HG03175 (cell line): ENCODE data around the gene MRI1.
A peak's percentile ranks its signal among the peaks of the same experiment; 100 is the strongest.
"Not testable (repeated sequence)": the region's sequence is repeated elsewhere in the genome, so short reads cannot be mapped to it uniquely, and the experiment has no call there.

Experiments used
- ATAC-seq: cut with Tn5 transposase; IDR thresholded peaks from one replicate; pipeline ENCODE4 v1.9.1; 2021; ENCODE audit warnings: mild to moderate bottlenecking, moderate library complexity; ENCODE audit not compliant: unreplicated experiment

The MRI1 gene

GRCh38 chr19:13758795-13759194, 5.5 kb upstream of the MRI1 start:
- no peak for ATAC-seq

DNA sequence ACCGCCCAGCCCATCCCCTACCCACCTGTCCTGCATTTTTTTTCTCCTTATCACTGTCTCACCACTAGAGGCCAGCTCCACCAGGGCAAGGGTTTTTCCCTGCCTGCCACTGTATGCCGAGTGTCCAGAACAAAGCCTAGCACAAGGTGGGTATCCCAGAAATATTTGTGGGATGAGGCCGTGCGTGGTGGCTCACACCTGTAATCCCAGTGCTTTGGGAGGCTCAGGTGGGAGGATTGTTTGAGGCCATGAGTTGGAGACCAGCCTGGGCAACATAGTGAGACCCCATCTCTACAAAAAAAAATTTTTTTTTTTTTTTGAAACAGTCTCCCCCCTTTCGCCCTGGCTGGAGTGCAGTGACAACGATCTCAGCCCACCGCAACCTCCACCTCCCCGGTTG, 2.9 kb upstream of the MRI1 start:
- no peak for ATAC-seq

DNA sequence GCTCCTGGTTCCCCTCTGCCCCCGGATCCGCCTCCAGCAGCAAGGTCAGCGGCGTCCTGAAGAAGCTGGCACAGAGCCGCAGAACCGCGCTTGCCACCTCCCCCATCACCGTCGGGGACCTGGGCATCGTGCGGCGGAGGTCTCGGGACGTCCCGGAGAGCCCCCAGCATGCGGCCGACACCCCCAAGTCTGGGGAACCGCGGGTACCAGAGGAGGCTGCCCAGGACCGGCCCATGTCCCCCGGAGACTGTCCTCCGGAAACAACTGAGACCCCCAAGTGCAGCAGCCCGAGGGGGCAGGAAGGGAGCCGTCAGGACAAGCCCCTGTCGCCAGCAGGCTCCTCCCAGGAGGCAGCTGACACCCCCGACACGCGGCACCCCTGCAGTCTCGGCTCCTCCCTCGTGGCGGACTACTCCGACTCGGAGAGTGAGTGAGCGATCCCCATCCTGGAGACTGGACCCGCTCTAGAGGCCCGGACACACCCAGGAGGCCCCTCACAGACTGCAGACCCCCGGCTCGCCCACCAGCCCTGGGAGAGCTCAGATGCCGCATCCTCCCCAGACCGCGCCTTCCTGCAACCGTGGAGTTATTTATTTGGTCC, 1.6 kb upstream of the MRI1 start:
- no peak for ATAC-seq

GRCh38 chr19:13763265-13763664, 1.1 kb upstream of the MRI1 start:
- no peak for ATAC-seq

- no peak for ATAC-seq
Observed at GRCh38 chr19:13764821-13765394, 586 bp downstream of the MRI1 start.

- no peak for ATAC-seq
Observed at GRCh38 chr19:13765395-13766094, 1.2 kb downstream of the MRI1 start.

- no peak for ATAC-seq
Observed at GRCh38 chr19:13766095-13766481, 1.8 kb downstream of the MRI1 start.

DNA sequence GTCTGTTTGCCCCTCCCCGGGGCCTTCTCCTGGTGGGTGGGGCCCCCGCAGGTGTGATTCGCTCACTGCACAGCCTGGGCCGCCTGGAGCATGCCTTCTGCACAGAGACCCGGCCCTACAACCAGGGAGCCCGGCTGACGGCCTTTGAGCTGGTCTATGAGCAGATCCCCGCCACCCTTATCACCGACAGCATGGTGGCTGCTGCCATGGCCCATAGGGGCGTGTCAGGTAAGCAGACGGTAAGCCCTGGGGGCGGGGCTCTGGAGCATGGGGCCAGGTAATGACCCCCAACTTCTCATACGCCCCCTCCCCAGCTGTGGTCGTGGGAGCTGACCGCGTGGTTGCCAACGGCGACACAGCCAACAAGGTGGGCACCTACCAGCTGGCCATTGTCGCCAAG, 4.2 kb downstream of the MRI1 start:
- no peak for ATAC-seq

DNA sequence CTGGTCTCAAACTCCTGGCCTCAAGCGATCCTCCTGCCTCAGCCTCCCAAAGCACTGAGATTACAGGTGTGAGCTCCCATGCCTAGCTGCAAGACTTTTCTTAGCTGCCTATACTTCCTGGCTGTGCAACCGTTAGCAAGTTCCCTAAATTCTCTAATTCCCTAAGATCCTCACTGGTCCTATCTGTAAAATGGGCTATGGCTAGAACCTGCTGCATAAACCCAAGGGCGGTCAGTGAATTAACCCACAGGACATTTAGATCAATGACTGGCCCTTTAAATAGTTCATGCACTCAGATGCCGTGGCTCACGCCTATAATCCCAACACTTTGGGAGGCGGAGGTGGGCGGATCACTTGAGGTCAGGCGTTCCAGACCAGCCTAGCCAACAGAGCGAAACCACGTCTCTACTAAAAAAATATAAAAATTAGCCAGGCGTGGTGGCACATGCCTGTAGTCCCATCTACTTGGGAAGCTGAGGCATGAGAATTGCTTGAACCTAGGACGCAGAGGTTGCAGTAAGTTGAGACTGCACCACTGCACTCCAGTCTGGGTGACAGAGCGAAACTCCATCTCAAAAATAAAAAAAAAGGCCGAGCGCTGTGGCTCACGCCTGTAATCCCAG, 5.8 kb downstream of the MRI1 start:
- ATAC-seq: no peak

DNA sequence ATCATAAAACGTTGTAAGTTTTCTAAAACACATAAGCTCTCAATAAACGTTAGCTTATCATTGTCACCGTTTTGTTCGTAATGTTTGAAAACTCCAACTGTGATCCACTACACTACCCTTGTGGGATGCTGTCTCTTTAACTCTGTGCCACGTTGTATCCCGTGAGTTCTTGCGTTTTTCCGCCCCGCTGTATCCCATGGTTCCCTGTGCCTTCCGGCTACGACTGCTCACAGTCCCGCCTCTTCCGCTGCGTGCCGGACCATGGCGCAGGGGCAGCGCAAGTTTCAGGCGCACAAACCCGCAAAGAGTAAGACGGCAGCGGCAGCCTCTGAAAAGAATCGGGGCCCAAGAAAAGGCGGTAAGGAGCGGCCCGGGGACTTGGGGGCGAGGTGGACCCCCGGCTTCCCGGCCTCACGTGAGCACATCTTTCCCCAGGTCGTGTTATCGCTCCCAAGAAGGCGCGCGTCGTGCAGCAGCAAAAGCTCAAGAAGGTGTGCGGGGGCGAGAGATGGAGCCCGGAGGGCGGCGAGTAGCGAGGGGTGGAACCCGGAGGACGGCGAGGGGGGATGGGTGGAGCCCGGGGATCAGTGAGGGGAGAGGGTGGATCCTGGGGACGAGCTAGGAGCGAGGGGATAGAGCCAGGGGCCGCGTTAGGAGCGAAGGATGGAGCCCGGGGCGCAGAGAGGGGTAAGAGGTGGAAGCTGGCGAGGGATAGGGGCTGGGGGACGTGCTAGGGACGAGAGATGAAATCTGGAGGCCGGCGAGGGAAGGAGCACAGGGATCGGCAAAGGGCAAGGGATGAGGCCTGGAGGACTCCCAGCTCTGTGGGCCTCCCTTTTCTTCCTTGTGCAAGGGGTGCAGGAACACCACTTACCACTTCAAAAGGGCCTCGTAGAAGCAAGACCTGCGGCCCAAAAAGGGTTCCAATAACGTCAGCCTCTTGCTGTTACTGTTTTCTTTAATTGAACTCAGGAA, 10.2 kb downstream of the MRI1 start, which contains the start of gene C19orf53:
Gene C19orf53, plus strand, starts transcription at position 240 of the 975 bp plus-strand sequence. Its CDS starts 22 bp downstream, at position 262.
- ATAC-seq: peak; percentile 93

DNA sequence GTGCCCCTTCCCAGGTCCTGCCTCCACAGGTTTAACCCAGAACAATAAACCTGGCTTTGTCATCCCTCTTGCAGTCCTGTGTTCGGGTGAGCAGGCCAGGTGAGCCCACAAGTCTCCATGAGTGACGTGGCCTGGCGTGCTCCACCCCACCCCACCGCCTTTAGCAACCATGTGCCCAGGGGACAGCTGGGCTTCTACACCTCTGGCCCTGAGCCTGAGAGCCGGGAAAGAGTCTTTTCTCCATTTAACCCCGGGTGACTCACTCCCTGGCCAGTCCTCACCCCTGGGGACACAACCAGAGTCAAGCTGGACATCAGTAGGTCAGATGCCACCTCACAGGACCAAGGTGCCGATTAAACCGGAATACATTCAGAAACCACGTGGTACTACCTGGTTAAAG, 14.1 kb downstream of the MRI1 start:
- no peak for ATAC-seq

GRCh38 chr19:13778847-13779246, 14.5 kb downstream of the MRI1 start:
- no peak for ATAC-seq

GRCh38 chr19:13779794-13780193, 15.5 kb downstream of the MRI1 start:
- not testable (repeated sequence) for ATAC-seq

DNA sequence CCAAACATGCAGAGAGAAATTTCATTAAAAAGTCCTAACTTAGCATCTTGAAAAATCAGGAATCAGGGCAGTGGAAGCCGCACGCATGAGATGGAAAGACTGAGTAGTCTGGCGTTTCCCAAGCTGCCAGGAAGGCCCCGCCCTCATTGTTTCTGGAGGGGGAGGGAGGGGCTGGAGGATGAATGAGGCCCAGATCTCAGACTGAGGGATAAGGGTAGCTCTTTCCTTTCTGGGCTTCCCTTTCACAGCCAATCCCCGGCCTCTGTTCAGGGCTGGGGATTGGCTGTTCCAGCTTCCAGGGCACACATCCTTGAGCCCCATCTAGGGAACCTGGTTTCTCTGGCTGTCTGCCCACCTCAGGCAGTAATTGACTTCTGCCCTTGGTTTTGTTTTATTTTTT, 17.2 kb downstream of the MRI1 start:
- no peak for ATAC-seq

GRCh38 chr19:13782537-13782936, 18.2 kb downstream of the MRI1 start:
- ATAC-seq: no peak

DNA sequence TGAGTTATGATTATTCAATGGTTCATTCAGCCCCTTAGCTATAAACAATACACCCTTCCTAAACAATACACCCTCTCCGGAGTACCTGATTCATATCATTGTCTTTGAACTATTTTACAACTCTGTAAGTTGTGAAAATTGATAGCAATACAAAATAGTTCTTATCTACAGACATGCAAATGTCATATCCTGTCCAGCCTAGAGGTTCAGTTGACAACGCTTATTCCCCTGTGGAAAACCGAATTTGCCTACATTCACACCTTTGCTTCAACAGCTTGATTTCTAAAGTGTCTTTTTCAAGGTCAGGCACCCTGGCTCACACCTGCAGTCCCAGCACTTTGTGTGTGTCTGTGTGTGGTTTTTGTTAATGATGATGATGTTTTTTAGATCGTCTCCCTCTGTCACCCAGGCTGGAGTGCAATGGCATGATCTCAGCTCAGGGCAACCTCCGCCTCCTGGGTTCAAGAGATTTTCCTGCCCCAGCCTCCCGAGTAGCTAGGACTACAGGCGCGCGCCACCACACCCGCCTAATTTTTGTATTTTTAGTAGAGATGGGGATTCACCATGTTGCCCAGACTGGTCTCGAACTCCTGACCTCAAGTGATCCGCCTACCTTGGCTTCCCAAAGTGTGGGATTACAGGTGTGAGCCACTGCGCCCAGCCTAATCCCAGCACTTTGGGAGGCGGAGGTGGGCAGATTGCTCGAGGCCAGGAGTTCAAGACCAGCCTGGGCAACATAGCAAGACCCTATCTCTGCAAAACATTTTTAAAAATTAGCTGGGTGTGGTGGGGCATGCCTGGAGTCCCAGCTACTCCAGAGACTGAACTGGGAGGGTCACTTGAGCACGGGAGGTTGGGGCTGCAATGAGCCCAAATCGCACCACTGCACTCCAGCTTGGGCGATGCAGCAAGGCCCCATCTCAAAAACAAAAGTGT, 19.5 kb downstream of the MRI1 start:
- ATAC-seq: no peak

DNA sequence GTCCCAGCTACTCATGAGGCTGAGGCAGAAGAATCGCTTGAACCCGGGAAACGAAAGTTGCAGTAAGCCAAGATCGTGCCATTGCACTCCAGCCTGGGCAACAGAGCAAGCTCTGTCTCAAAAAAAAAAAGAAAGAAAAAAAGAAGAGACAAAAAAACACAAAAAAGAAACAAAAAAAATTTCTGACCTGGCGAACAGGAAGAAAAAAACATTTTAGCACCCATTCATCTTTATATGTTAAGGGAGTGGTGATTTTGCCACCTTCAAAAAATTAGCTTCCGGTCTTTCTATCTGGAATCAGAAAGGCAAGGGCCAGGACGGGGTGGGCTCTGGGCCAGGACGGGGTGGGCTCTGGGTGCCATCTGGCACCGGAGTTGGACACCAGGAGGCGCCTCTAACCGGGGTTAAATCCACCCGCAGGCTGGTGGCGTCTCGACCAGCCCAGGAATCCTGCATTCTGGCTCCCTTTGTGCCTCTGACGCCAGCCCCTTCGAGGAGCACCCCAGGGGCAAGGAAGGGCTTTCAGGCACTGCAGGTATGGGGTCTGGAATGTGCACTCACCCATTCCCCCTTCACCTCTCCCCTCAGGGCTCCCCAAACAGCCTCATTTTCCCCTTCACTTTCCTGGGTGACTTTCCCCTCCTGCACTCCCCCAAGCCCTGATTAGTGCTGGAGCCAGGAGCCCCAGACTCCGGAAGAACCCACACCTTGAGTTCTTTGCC, 20.6 kb downstream of the MRI1 start:
- no peak for ATAC-seq

DNA sequence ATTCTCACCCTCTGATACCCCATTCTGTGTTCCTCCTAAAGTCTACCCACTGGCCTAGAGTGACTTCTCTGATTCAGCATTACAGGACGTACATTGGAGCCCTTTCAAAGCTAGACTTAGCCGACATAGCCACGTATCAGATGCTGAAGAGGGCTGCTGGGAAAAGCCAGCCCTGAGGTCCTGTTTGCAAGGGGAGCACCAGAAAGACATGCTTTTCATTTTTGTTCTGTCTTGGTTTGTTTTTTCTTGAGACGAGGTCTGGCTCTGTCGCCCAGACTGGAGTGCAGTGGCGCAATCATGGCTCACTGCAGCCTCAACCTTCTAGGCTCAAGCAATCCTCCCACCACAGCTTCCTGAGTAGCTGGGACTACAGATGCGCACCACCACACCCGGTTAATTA, 24.7 kb downstream of the MRI1 start:
- ATAC-seq: no peak

GRCh38 chr19:13790354-13790753, 26.0 kb downstream of the MRI1 start:
- no peak for ATAC-seq
